ENCODE measurements around the gene SOCS3.

SOCS3 gene

DNA sequence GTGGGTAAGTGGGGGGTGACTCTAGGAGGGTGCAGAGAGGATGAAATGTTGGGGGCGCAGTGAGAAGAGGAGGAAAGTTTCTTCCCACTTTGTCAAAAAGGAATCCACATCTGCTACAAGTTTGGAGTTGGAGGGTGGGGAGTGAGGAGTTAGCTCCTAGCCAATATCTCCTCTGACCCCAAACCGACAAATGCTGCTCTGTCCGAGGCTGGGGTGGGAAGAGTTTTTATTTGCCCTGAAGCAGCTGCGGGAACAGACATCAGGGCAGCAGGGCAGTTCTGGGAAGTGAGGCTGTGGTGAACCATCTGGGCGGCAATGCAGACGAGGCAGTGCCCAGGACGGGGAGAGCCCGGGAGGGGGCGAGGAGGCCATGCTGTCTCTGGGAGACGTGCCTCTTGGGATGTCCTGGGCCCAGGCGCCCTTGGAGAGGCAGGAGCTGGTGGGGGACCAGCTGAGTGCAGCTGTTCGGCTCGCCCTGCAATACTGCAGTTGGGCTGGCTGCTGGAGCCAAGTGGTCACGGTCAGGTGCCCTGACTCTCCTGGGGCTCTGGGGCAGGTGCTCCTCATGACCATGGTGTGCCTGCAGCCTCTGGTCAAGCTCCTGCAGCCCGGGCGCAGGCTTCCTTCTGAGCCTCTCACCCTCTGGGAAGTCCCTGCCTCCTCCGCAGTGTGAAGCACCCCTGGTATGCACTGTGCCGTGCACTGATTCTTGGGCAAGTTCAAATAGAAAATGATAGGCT, 6.4 kb upstream of the SOCS3 start:
- DNase-seq = no peak

DNA sequence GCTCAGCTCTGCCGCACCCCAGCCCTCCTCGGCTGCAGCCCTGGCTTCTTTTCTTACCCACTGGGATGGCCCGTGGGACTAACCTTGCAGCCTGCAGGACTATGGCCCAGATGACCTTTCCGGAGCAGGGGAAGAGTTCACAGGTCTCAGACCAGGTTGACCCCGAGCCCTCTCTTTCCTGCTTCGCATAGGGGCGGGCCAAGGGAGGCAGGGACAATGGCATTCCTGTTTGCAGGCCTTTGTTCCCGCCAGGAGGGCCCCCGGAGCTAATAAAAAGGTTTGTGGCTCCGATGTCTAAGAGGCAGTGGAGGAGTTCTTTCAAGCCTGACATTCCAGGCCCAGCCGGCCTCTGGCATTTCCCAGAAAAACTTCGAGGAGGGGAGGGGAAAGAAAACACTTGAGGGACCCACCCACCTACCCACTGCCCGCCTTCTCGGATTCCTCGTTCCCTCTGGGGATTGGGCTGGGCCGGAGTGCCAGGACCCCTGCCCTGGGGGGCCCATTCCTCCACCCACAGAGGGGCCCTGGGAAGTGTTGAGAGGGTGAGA, 5.8 kb upstream of the SOCS3 start:
- DNase-seq = no peak

- no peak for DNase-seq
Observed at GRCh38 chr17:78364436-78365281, 4.8 kb upstream of the SOCS3 start.

DNA sequence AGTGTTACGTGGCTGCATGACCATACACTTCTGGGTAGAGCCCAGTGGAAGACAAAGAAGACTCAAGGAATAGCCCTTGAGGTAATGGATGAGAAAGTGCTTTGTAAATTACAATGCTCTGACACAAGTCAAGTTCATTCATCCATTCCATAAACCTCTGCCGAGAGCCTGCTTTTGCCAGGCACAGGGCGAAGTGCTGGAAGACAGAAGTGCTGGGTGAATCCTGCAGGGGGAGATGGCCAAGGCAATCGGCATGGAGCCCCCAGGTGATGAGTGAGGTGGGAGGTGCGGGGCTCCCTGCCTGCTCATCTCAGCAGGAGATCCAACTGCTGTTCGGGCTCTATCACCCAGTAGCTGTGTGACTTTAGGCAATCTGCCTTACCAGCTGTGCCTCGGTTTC, 2.8 kb upstream of the SOCS3 start:
- no peak for DNase-seq

DNA sequence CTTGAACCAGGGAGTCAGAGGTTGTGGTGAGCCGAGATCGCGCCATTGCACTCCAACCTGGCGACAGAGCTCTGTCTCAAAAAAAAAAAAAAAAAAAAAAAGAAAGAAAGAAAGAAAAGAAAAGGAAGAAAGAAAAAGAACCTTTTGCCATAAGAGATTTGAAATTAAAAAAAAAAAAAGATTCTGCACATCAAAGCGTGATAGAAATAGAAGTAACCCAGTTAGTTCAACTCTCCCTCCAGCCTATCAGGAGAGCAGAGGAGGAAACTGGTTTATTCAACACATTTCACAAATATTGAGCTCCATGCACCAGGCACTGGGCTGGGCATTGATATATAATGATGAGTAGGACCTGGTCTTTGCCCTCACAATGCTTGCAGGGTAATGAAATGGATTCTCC, 2.4 kb upstream of the SOCS3 start:
- no peak for DNase-seq

DNA sequence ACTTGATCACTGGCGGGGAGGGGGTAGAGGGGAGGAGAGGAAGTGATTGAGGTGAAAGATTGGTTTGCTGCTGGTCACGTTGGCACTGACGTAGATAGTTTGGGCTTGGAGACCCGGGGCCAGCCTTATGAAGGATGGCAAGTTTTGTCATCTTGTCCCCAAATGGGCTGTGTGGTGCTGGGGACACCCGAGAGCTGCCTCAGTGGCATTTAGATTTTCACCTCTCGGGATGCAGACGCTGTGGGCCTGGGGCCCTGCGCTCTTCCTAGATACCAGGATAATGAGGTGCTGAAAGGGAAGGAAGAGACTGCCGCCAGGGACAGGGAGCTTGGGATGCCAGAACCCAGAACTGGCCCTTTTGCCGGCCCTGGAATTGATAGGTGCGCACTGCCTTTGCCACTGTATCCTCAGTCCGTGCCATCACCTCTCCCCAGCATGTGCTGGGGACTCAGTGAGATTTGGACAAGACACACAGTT, 1.4 kb upstream of the SOCS3 start:
- no peak for DNase-seq

DNA sequence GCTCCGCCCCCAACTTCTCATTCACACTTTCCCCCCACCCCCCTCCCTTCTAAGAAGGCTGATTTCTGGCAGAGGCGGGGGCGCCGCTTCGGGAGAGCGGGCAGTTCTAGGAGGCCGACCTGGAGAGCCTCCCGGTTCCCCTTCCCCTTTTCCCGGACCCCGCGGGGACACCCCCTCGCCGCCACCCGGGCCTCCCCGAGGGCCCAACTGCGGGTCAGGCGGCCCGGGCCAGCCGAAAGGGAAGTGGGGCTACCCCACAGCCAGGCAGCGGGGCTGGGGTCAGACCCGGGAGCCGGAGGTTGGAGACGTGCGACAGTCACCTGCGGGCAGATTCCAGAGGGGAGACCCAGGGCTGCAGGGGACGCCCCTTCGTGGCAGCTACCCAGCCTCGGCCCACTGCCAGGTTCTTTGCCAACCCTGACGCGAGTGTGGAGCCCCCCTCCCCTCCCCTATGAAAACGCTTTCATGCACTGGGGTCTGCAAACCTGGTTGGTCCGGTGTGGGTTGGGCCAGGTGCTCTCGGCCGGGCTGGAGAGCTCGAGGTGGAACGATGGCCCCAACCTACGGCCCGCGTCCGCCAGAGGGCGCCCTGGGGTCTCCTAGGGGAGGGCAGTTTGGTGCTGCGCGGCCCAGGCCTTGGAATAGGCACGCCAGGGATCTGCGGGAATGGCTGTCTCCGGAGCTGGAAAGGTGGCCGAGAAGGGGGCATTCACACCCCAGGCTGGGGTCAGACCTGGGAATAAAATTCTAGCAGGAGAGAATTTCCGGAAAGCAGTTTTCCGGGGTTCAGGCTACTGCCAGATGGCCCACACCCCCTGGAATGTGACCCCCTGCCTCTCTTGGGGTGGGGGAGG, 721 bp upstream of the SOCS3 start:
- DNase-seq = peak; percentile 82 to 97 (median 92)

DNA sequence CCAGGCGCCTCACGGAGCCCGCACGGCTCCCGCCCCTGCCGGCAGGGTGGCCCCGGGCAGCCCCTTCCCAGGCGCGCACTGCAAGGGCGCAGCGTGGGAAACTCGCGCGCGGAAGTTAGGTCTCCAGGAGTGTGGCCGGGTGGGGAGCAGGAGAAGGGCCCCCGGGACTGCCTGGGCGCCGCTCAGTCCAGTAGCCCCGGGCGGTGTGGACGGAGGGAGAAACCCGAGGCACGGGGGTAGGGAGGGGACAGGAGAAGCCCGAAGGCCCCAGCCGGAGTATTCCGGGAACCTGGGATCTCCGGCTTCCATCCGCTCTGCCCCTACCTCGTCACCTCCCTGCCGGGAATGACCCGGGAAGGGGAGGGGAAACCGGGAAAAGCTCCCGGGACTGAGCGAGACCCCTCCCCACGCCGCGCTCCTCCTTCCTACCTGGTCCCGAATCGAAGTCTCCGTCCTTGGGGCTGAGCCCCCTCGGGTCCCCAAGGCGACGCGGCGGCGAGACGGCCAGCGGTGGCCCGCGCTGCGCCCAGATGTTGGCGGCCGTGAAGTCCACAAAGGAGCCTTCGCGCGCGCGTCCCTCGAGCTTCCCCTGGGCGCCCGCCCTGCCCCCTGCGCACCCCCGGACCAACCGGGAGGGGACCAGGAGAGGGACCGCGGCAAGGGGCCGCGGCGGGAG, 418 bp downstream of the SOCS3 start:
- no peak for DNase-seq

DNA sequence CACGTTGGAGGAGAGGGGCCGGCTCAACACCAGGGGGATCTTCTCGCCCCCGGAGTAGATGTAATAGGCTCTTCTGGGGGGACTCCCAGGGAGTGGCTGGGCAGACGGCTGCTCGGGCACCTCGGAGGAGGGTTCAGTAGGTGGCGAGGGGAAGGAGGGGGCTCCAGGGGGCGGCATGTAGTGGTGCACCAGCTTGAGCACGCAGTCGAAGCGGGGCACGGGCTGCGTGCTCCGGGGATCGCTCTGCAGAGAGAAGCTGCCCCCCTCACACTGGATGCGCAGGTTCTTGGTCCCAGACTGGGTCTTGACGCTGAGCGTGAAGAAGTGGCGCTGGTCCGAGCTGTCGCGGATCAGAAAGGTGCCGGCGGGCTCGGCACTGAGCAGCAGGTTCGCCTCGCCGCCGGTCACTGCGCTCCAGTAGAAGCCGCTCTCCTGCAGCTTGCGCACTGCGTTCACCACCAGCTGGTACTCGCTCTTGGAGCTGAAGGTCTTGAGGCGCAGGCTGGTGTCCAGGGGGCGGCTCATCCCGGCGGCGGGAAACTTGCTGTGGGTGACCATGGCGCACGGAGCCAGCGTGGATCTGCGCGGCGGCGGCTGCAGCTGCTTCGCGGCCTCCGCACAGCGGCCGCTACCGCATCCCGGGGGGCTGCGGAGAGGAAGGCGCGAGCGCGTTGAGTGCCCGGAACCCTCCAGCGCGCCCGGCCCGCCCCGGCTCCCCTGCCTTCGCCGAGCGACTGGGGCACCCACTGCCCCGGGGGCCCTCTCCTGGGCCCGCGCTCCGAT, 1.1 kb downstream of the SOCS3 start:
- DNase-seq = peak in 1 of 4 experiments; percentile 39

- DNase-seq = no peak
Observed at GRCh38 chr17:78357672-78358537, 2.0 kb downstream of the SOCS3 start.

DNA sequence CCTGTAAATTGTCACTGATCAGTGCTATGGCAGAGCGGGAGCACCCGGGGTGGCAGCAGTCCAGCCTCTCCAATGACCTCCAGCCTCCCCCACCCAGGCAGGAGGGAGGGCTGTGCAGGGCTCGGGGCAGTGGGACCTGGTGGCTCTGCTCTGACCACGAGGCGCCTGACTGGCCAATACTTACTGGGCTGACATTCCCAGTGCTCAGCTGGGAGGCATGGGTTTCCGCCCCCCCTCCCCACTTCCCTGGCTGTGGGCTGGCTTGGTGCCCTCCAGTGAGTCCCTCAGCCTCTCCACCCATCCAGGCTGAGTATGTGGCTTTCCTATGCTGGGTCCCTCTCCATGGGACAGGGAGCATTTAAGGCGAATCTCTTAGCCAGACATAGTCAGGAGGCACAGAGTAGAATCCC, 2.7 kb downstream of the SOCS3 start:
- DNase-seq = no peak

GRCh38 chr17:78356101-78356713, 3.7 kb downstream of the SOCS3 start:
- peak; percentile 67 to 83 (median 76) for DNase-seq

DNA sequence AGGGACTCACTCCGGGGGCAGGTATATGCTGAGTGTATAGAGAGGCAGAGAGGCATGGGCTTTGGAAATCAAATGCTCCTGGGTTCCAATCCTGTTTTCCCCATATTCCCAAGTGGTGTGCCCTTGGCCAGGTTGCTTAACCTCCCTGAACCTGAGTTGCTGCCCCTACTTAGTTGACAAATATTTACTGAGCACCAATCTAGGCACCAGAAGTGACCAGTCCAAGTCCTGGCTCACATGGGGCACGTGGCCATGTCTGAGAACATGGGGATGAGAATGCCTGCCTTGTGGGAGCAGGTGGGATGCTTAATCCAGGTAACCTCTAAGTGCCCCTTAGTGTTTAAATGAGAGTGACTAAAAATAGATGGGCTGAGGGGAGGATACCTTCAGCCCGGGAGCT, 4.2 kb downstream of the SOCS3 start:
- DNase-seq = no peak

DNA sequence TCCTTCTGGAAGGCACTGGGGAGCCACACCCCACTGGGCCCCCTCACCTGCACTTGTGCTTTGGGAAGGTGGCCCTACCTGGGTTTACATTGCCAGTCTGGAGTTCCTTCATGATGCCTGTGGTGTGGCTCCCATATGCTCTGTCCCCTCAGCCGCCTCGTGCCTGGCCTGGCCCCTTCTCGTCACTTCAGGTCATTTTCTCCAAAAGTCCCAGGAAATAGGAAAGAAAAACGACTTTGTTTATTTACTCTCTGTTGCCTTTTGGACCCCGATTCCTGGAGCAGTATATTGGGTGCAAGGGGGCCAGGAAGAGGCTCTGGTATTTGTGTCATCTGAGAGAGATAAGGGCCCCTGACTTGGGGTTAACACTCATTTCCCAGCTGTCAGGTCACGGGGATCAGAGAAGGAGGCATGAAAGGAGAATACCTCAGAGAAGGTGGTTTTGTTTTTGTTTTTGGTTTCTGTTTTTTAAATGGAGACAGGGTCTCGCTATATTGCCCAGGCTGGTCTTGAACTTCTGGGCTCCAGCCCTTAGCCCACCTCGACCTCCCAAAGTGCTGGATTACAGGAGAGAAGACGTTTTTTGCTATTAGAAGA, 4.7 kb downstream of the SOCS3 start:
- DNase-seq = no peak

DNA sequence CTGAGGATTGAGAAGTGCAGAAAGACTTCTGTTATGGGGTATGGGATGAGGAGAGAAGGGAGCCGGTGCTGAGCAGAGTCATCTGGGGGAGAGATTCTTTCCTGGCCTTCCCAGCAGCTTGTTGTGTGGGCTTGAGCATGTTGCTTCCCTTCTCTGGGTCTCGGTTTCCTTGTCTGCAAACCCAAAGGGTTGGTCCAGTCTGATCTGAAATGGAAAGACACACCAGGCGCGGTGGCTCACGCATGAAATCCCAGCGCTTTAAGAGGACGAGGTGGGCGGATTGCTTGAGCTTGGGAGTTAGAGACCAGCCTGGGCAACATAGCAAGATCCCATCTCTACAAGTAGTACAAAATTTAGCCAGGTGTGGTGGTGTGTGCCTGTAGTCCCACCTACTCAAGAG, 6.0 kb downstream of the SOCS3 start:
- no peak for DNase-seq

- no peak for DNase-seq
Observed at GRCh38 chr17:78351449-78352006, 8.3 kb downstream of the SOCS3 start.

DNA sequence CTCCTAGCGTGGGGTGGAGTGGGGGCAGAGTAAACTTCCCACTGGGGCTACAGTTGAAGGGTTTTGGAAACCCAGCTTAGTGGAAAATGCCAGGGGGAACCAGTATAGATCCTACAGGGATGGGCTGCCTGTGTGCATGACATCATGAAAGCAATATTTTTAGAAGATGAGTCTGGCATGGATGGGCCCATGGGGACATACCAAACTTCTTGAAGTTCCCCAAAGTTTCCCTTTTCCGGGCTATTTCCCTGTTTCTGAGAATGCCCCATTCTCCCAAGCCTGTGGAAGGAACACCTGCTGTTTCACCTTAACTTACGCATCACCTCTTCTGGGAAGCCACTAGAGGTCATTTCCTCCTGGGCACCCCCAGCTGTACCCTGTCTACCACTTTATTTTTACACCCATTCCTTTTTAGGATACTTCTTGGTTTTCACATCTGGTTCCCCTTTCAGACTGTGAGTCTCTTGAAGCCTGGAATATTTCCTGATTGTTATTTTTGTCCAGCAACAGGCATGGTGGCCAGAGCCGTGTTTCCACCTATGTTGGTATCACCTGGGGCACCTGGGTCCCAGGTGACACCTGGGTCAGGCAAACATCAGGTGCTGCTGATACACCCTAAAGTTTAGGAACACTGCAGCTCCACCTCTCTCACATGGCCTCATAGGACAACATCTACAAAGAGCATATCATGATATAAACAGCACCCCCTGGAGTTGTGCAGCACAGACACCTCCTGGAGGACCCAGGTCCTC, 9.8 kb downstream of the SOCS3 start:
- DNase-seq = no peak

DNA sequence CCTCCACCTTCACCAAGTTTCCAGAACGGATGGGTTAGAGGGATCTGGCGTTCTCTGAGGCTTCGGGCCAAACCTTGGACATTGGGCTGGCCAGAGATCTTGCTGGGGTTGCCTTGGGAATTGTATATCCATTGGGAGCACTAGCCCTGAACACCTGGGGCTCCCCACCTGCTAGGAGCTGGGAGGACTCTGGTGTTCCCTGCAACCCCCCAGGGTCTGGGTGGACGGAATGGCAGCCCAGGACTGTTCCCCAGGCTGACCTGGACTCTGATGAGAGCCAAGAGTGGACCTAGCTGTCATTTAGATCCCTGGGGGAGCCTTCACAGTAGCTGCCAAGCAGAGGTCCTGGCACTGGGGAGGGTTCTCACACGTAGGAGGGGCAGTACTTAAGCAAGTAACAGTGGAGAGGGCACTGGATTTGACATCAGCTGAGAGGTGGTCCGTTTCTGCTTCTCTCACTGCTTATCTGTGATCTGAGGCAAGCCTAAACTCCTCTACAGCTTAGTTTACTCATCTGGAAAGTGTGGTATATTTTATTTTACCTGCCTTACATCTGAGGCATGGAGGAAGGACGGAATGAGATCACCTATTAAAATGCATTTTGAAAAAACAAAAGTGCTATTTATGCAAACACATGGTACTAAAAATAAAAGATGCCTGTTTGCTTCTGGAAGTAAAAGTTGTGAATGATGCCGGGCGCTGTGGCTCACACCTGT, 11.7 kb downstream of the SOCS3 start:
- no peak for DNase-seq
